Memory B cell (primary cell): ENCODE measurements around the gene CMKLR1.

Experiments used
- ATAC-seq: fragments of 150-1000 bp; cut with Tn5 transposase; 2 replicates; pipeline ENCODE4 v1.10.0; 2021; ENCODE audit warnings: low read depth, mild to moderate bottlenecking, moderate library complexity
- DNase-seq, 2 donors: peaks; one replicate each; pipeline ENCODE4 v3.0.0; 2022; ENCODE audit warnings: low spot score in 2 of 2
- H3K27ac Mint-ChIP-seq: one replicate; pipeline ENCODE4 v1.8.0; 2022; ENCODE audit warnings: mild to moderate bottlenecking, moderate library complexity, mixed read lengths
- H3K27me3 Mint-ChIP-seq: one replicate; pipeline ENCODE4 v1.8.0; 2022; ENCODE audit warnings: mixed read lengths
- H3K36me3 Mint-ChIP-seq: one replicate; pipeline ENCODE4 v1.8.0; 2022; ENCODE audit warnings: mild to moderate bottlenecking, mixed read lengths
- H3K4me1 Mint-ChIP-seq: one replicate; pipeline ENCODE4 v1.8.0; 2022; ENCODE audit warnings: mixed read lengths
- H3K4me3 Mint-ChIP-seq: one replicate; pipeline ENCODE4 v1.8.0; 2022; ENCODE audit warnings: mild to moderate bottlenecking, moderate library complexity, mixed read lengths
- H3K9me3 Mint-ChIP-seq: one replicate; pipeline ENCODE4 v1.8.0; 2022; ENCODE audit warnings: mixed read lengths

Gene CMKLR1

DNA sequence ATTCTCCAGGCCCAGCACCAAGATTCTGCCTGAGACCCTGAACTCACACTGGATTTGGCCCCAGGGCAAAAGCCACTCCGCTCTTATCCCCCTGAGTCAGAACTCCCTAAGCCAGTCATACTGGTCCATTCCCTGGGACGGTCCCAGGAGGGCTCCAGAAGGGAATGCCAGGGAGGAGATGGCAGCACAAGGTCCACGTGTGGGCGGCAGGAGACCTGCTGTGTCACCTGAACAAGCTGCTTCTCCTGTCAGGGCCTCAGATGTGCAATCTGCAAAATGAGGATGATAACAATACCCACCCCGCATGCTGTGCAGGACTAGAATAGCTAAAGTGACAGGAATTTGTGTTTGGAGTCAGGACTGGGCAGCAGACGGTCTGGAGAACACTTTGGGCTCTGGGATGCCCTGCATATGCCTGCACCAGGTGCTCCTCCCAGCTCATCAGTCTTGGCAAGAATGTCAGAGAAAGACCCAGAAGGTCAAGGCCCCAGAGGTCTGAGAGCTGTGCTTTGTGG is 40.3 kb downstream of the CMKLR1 start:
- Mint-ChIP-seq H3K36me3 (no peaks in the 10 kb centered on the region), H3K9me3 (peaks cover 2% of the 10 kb centered on the region), H3K4me3 (no peak overlapping the region), H3K4me1 (peaks cover 2% of the 10 kb centered on the region), H3K27ac (no peak overlapping the region), H3K27me3 (peaks cover 10% of the 10 kb centered on the region)
- DNase-seq, result no peak
- no peak for ATAC-seq

DNA sequence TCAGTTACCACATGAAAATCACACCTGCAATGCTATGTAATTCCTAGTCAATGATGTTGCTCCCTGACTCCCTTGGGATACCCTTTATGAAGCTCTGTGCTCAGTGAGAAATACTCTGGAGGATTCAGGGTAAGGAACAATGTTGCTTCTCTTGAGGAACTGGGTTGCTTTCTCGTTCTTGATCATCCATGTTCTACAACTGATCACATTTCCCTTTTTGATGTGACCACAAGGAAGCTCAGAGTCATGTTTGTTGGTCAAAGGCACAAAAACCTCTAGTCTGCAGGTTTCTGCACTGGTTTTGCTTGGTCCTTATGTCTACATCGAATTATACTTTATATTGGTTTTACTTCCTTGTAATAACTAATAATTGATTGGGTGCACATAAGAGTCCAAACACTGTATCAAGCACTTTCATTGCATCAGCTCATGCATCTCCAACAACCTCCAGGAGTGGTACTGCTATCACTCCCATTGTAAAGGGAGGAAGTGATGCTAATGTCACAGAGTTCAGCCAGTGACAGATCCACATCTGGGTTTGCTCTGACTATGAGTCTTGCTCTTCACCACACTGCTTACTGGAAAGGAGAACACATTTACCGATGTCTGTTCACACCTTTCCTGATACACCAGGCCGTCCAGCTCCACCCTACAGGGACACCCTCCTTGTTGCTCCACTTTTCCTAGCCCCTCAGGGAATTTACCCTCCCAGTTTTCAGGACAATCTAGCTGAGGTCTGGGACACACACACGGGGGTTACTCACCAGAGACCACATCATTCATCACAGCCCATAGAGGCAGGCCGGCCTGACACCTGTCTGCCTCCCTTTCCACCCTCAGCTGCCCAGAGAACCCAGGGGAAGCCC is 41.0 kb downstream of the CMKLR1 start:
- Mint-ChIP-seq H3K27ac (no peak overlapping the region), H3K4me1 (peaks cover 2% of the 10 kb centered on the region), H3K27me3 (peaks cover 10% of the 10 kb centered on the region), H3K36me3 (no peaks in the 10 kb centered on the region), H3K9me3 (peaks cover 2% of the 10 kb centered on the region), H3K4me3 (no peak overlapping the region)
- ATAC-seq (no peak), DNase-seq (no peak)

DNA sequence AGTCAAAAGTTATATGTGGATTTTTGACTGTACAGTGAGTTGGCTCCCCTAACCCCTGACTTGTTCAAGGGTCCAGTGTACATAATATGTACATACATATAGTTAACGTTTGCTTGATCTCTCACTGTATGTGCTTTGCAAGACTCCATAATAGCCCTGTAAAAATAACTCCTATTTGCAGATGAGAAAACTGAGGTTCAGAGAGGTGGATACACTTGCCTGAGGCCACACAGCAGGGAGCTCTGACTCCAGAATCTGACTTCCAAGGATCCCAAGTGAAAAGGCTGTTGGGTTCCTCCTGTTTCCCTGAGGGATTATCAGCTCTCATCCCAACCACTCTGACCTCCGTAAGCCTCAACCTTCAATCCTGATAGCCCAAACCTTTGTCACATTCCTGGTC is 41.7 kb downstream of the CMKLR1 start:
- Mint-ChIP-seq H3K27me3 (peaks cover 11% of the 10 kb centered on the region), H3K4me1 (peaks cover 2% of the 10 kb centered on the region), H3K27ac (no peak overlapping the region), H3K9me3 (peaks cover 2% of the 10 kb centered on the region), H3K4me3 (no peak overlapping the region), H3K36me3 (no peaks in the 10 kb centered on the region)
- ATAC-seq (no peak), DNase-seq (no peak)

DNA sequence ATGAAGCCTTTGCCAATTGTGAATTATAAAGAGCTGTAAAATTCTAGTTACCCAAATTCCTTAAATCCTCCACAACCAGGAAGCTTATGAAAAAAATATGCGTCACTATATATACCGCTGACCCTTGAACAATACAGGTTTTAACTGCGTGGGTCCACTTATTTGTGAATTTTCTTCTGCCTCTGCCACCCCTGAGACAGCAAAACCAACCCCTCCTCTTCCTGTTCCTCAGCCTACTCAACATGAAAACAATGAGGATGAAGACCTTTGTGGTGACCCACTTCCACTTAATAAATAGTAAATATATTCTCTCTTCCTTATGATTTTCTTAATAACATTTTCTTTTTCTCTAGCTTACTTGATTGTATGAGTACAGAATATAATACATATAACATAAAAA is 42.2 kb downstream of the CMKLR1 start:
- Mint-ChIP-seq H3K36me3 (no peaks in the 10 kb centered on the region), H3K27ac (no peak overlapping the region), H3K9me3 (peaks cover 2% of the 10 kb centered on the region), H3K4me1 (peaks cover 2% of the 10 kb centered on the region), H3K4me3 (no peak overlapping the region), H3K27me3 (peaks cover 14% of the 10 kb centered on the region)
- no peak for DNase-seq
- no peak for ATAC-seq

DNA sequence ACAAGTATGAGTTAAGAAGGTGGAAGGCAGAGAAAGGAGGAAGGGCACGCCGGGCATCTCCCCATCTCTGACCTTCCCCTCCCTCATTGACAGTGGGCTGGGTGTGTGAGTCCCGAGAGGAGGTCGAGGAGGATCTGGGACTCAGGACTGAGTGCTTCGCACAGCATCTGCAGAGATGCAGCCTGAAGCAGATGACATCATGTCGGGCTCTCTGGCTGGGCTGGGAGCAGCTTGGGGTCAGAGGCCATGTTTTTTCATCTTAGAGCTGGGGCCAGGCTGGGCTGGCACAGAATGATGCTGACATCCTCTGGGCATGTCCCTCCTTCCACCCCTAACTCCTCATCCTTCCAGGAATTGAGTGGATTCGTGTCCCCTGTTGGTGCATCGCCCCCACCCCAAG is 43.5 kb downstream of the CMKLR1 start:
- Mint-ChIP-seq H3K4me3 (no peak overlapping the region), H3K36me3 (no peaks in the 10 kb centered on the region), H3K9me3 (peaks cover 2% of the 10 kb centered on the region), H3K27me3 (peaks cover 12% of the 10 kb centered on the region), H3K27ac (no peak overlapping the region), H3K4me1 (peaks cover 2% of the 10 kb centered on the region)
- no peak for ATAC-seq
- DNase-seq, result no peak

DNA sequence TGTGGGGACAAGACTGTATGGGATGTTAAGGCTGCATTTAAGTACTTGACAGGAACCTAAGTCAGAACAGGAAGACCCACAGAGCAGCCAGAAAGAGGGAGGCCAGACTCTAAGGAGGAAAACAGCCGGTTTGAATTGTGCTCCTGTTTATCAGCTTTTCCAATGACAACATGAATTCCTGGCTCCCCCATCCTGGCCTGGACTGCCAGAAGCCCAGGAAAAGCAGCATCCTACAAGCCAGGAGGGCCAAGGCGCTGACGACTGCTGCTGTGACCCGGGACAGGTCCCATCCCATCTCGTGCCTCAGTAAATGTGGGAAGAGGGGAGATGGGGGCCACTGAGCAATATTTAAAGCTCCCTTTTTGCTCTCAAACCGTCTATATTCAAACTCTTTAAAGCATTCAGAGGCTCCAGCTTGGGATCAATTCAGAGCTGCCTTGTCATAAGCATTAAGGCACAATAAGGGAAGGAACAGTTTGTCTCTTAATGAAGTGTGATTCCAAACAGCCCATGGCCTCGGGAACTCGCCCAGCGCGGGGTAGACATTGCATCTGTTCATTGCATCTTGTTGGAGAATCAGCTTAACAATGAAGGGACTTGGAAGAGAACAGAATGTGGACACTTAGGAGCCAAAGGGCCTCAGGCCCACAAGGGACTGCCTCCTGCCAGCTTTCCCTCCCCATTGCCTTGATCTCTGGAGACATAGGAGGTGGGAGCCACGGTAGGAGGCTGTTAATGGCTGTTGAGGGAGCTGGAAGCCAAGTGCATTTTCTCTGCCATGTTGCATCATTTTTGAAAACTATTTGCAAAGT is 49.6 kb downstream of the CMKLR1 start:
- H3K9me3 Mint-ChIP-seq, result peaks cover 2% of the 10 kb centered on the region
- H3K36me3 Mint-ChIP-seq, result no peaks in the 10 kb centered on the region
- peaks cover 6% of the 10 kb centered on the region for H3K4me1 Mint-ChIP-seq
- ATAC-seq (no peak), DNase-seq (no peak)
- H3K27me3 Mint-ChIP-seq, result peaks cover 25% of the 10 kb centered on the region
- H3K27ac Mint-ChIP-seq, result no peak overlapping the region
- no peak overlapping the region for H3K4me3 Mint-ChIP-seq

DNA sequence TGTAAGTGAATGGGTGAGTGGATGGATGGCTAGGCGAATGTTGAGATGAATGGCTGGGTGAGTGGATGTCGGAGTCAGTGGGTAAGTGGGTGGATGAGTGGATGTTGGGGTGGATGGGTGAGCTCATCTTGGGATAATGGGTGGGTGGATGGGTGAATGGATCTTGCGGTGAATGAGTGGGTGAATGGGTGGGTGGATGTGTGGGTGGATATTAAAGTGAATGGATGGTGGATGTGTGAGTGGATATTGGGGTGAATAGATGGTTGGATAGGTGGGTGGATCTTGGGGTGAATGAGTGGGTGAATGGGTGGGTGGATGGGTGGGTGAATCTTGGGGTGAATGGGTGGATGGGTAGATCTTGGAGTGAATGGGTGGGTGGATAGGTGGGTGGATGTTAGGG is 51.9 kb downstream of the CMKLR1 start:
- peaks cover 2% of the 10 kb centered on the region for H3K9me3 Mint-ChIP-seq
- peaks cover 6% of the 10 kb centered on the region for H3K4me1 Mint-ChIP-seq
- H3K36me3 Mint-ChIP-seq, result no peaks in the 10 kb centered on the region
- DNase-seq (no peak), ATAC-seq (no peak)
- H3K4me3 Mint-ChIP-seq, result no peak overlapping the region
- H3K27me3 Mint-ChIP-seq, result peaks cover 24% of the 10 kb centered on the region
- H3K27ac Mint-ChIP-seq, result no peak overlapping the region

DNA sequence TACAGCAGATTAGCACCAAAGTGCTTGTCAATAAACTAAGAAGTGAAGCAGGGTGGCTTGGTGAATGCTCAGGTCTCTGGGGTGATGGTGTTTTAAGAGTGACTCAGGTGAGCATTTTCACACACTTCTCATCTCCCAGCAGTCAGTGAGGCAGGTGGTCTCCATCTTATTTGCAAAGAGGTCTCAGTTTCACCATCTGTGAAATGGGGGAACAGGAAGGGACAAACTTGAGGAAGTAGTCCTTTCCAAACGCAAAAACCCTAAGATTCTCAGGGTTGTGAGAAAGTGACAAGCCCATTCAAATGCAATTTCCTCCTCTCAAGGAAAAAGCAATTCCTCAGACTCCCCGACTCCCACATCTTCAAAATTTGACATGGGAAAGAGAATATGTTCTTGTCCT is 54.1 kb downstream of the CMKLR1 start:
- ATAC-seq (no peak), DNase-seq (no peak)
- peaks cover 2% of the 10 kb centered on the region for H3K9me3 Mint-ChIP-seq
- H3K27ac Mint-ChIP-seq, result no peak overlapping the region
- H3K36me3 Mint-ChIP-seq, result no peaks in the 10 kb centered on the region
- peaks cover 20% of the 10 kb centered on the region for H3K27me3 Mint-ChIP-seq
- H3K4me1 Mint-ChIP-seq, result peaks cover 7% of the 10 kb centered on the region
- no peak overlapping the region for H3K4me3 Mint-ChIP-seq

DNA sequence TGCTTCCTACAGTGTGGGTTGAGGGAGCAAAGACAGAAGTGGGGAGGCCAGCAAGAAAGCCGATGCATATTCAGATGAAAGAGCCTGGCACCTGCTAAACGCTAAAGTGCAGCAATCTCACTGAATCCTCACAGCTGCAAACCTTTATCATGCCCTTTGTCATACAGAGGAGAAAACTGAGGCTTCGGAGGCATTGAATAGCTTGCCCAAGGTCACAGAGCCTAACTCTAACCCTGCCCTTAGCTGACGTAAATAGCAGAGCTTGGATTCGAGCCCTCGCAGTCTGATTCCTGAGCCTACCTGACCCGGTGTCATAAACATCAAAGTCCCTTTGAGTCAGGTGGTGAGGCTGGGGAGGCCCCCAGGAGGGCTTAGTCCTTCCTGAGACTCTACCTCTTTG is 54.9 kb downstream of the CMKLR1 start:
- no peak overlapping the region for H3K4me3 Mint-ChIP-seq
- H3K4me1 Mint-ChIP-seq, result peaks cover 9% of the 10 kb centered on the region
- H3K36me3 Mint-ChIP-seq, result no peaks in the 10 kb centered on the region
- H3K9me3 Mint-ChIP-seq, result peaks cover 2% of the 10 kb centered on the region
- ATAC-seq, result no peak
- H3K27ac Mint-ChIP-seq, result no peak overlapping the region
- DNase-seq, result no peak
- peaks cover 20% of the 10 kb centered on the region for H3K27me3 Mint-ChIP-seq

DNA sequence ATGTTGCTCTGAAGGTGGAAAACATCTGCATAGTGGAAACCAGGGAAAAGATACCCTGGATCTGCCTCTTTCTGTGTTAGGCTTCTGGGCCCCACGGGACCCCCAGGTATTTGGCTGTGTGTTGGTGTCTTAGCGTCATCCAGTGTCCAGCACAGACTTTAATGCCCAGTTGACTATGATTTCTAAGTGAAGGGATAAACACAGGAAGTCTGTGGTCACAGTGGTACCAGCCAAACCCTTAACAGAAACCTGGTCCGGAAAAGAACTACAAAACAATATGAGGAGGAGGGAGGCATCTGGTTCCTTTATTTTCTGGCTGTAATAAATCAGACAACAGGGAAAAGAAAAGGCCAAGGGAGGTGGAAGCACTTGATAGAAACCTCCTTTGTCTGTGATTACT is 56.4 kb downstream of the CMKLR1 start:
- no peak overlapping the region for H3K4me3 Mint-ChIP-seq
- H3K27ac Mint-ChIP-seq, result no peak overlapping the region
- peaks cover 9% of the 10 kb centered on the region for H3K4me1 Mint-ChIP-seq
- H3K9me3 Mint-ChIP-seq, result peaks cover 2% of the 10 kb centered on the region
- peaks cover under 1% of the 10 kb centered on the region for H3K36me3 Mint-ChIP-seq
- DNase-seq (no peak), ATAC-seq (no peak)
- H3K27me3 Mint-ChIP-seq, result peaks cover 18% of the 10 kb centered on the region

DNA sequence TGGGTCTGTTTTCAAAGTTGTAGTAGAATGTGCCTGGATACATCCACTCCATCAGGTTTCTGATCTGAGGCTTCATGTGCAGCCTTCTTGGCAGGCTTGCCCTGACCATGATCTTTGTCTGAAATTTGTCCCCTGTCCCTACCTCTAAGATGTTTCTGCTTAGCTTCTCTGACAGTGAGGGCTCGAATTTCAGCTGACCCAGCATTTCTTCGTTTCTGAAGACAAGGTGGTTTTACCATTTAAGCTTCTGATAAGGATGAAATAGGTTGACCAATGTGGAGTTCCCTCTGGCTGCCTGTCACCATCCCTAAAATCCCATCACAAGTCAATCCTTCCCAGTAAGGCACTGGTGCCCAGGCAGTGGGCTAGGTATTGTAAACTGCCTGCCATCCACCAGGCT is 57.0 kb downstream of the CMKLR1 start:
- H3K36me3 Mint-ChIP-seq, result peaks cover 2% of the 10 kb centered on the region

DNA sequence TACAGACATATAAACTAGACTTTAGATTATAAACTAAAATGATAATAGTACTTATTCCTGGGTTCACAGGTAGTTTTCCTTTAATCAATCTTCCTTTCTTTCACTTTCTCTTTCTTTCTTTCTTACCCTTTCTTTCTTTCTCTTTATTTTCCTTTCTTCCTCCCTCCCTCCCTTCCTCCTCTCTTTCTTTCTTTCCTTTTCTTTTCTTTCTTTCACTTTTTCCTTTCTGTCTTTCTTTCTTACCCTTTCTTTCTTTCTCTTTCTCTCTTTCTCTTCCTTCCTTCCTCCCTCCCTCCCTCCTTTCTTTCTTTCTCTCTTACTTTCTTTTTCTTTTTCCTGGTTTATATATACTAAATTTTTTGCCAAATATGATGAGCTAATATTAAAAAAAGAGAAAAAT is 61.5 kb downstream of the CMKLR1 start:
- Mint-ChIP-seq H3K4me1 (peaks cover 2% of the 10 kb centered on the region), H3K36me3 (peaks cover 2% of the 10 kb centered on the region), H3K9me3 (peaks cover 2% of the 10 kb centered on the region), H3K27ac (no peak overlapping the region), H3K4me3 (no peak overlapping the region), H3K27me3 (peaks cover 9% of the 10 kb centered on the region)
- DNase-seq (no peak), ATAC-seq (no peak)

More for the DNA sequence above, 57.0 kb downstream of the CMKLR1 start:
- no peak overlapping the region for H3K4me3 Mint-ChIP-seq
- DNase-seq (no peak), ATAC-seq (no peak)
- H3K9me3 Mint-ChIP-seq, result peaks cover 4% of the 10 kb centered on the region
- peaks cover 5% of the 10 kb centered on the region for H3K4me1 Mint-ChIP-seq
- H3K27me3 Mint-ChIP-seq, result peaks cover 16% of the 10 kb centered on the region
- no peak overlapping the region for H3K27ac Mint-ChIP-seq

DNA sequence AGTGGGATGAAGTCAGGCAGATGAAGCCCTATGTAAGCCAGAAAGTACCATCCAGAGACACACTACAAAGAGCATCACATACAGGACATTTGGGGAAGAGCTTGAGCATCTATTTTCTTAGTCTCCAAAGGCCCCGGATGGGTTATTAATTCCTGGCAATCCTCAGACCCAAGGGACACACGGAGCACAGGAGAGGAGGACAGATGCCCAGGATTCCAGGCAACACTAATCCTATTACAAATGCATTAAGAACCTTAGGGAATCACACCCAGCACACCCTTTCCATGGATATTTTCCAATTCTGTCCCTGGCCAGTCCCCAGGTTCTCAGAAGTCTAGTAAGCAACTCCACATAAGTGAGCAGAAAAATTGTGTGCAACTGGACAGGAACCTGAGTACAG is 65.9 kb downstream of the CMKLR1 start:
- Mint-ChIP-seq H3K27ac (no peak overlapping the region), H3K36me3 (peaks cover 2% of the 10 kb centered on the region), H3K4me1 (no peaks in the 10 kb centered on the region), H3K4me3 (no peak overlapping the region), H3K27me3 (peaks cover 11% of the 10 kb centered on the region), H3K9me3 (peaks cover 2% of the 10 kb centered on the region)
- DNase-seq, result no peak
- ATAC-seq, result no peak
